ENCODE results near the gene GPRC5A. TPM values are rescaled to one million over a fixed set of nuclear protein-coding genes. Genes with fewer than 3 reads are reported as not detected.

Gene GPRC5A
- total and polyA plus RNA-seq, 2 of the 13 experiments (the other 11 are each of a cell fraction or from before 2014, with no cell fraction given) = 0.27 to 3.0 TPM

- TF ChIP-seq CHD2 (IDR thresholded peaks at IDR 0.05; ENCODE audit: low read depth, low read length) (no peak), ZNF546 (CRISPR knock-in tag; conservative IDR thresholded peaks at IDR 0.05) (0 out of 2 replicates have a peak, but pooled peaks have one; percentile 47), SALL1 (CRISPR knock-in tag; IDR thresholded peaks at IDR 0.05) (peak; percentile 72), NCOA2 (CRISPR knock-in tag; IDR thresholded peaks at IDR 0.05) (0 out of 2 replicates have a peak, but pooled peaks have one; percentile 19), BRD4 (CRISPR knock-in tag; IDR thresholded peaks at IDR 0.05) (no peak), CC2D1A (CRISPR knock-in tag; IDR thresholded peaks at IDR 0.05) (no peak), BCL3 (CRISPR knock-in tag; IDR thresholded peaks at IDR 0.05) (no peak), ZNF121 (CRISPR knock-in tag; IDR thresholded peaks at IDR 0.05) (no peak), ZNF710 (CRISPR knock-in tag; IDR thresholded peaks at IDR 0.05; ENCODE audit: borderline replicate concordance) (peak; percentile 54; the same call in 1 of the 2 replicates), SP4 (CRISPR knock-in tag; IDR thresholded peaks at IDR 0.05) (no peak), POLR2A (IDR thresholded peaks at IDR 0.05; ENCODE audit: insufficient read depth in 1 of 2, low read depth in 2 of 2, low read length in 2 of 2) (peak; percentile 86 to 95), ZNF414 (CRISPR knock-in tag; IDR thresholded peaks at IDR 0.05) (0 out of 2 replicates have a peak, but pooled peaks have one; percentile 51), ELF3 (CRISPR knock-in tag; IDR thresholded peaks at IDR 0.05) (peak; percentile 52), DRAP1 (CRISPR knock-in tag; IDR thresholded peaks at IDR 0.05) (peak; percentile 97), ZNF687 (CRISPR knock-in tag; IDR thresholded peaks at IDR 0.05) (peak; percentile 90), NFYB (CRISPR knock-in tag; IDR thresholded peaks at IDR 0.05) (no peak), ZNF138 (CRISPR knock-in tag; IDR thresholded peaks at IDR 0.05; ENCODE audit: low read depth) (peak; percentile 77; the same call in 1 of the 2 replicates), PHF20 (CRISPR knock-in tag; IDR thresholded peaks at IDR 0.05) (peak; percentile 76; the same call in 1 of the 2 replicates)
- TF ChIP-seq, protein P1, sequence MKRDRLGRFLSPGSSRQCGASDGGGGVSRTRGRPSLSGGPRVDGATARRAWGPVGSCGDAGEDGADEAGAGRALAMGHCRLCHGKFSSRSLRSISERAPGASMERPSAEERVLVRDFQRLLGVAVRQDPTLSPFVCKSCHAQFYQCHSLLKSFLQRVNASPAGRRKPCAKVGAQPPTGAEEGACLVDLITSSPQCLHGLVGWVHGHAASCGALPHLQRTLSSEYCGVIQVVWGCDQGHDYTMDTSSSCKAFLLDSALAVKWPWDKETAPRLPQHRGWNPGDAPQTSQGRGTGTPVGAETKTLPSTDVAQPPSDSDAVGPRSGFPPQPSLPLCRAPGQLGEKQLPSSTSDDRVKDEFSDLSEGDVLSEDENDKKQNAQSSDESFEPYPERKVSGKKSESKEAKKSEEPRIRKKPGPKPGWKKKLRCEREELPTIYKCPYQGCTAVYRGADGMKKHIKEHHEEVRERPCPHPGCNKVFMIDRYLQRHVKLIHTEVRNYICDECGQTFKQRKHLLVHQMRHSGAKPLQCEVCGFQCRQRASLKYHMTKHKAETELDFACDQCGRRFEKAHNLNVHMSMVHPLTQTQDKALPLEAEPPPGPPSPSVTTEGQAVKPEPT (CRISPR knock-in tag; IDR thresholded peaks at IDR 0.05; ENCODE audit: low read depth) = no peak
These were observed 36.1 kb downstream of the GPRC5A start (continued) for GRCh38 chr12:12927211-12928079.
